Activated effector memory CD4-positive, alpha-beta T cell treated with anti-CD3 and anti-CD28 coated beads, Interleukin-2, amount 50 U/mL, for 16 hours (primary cell): ENCODE results near the gene FAT1.

Source experiments
- DNase-seq: peaks from one replicate; pipeline ENCODE4 v3.0.0-alpha.2; 2020

The FAT1 gene

GRCh38 chr4:186647821-186648220, 75.8 kb downstream of the FAT1 start:
- DNase-seq = no peak

- no peak for DNase-seq
Measured at GRCh38 chr4:186644737-186645261, 78.9 kb downstream of the FAT1 start.

- DNase-seq = no peak
Measured at GRCh38 chr4:186644311-186644638, 79.4 kb downstream of the FAT1 start.

GRCh38 chr4:186643501-186644310, 80.0 kb downstream of the FAT1 start:
- no peak for DNase-seq

- no peak for DNase-seq
Measured at GRCh38 chr4:186642998-186643397, 80.7 kb downstream of the FAT1 start.

GRCh38 chr4:186642530-186642929, 81.1 kb downstream of the FAT1 start:
- DNase-seq = no peak

- no peak for DNase-seq
Measured at GRCh38 chr4:186634591-186635128, 89.0 kb downstream of the FAT1 start.

- no peak for DNase-seq
Measured at GRCh38 chr4:186633844-186634243, 89.8 kb downstream of the FAT1 start.

GRCh38 chr4:186630128-186630527, 93.5 kb downstream of the FAT1 start:
- no peak for DNase-seq

GRCh38 chr4:186628058-186628711, 95.5 kb downstream of the FAT1 start:
- no peak for DNase-seq

GRCh38 chr4:186627226-186627865, 96.3 kb downstream of the FAT1 start:
- no peak for DNase-seq

GRCh38 chr4:186624951-186625350, 98.7 kb downstream of the FAT1 start:
- DNase-seq = no peak

- no peak for DNase-seq
Measured at GRCh38 chr4:186623546-186623945, 100.1 kb downstream of the FAT1 start.

GRCh38 chr4:186622788-186623464, 100.7 kb downstream of the FAT1 start:
- no peak for DNase-seq

GRCh38 chr4:186621959-186622553, 101.6 kb downstream of the FAT1 start:
- no peak for DNase-seq

GRCh38 chr4:186619088-186619487, 104.6 kb downstream of the FAT1 start:
- DNase-seq = no peak

GRCh38 chr4:186617921-186618320, 105.7 kb downstream of the FAT1 start:
- DNase-seq = no peak

- DNase-seq = no peak
Measured at GRCh38 chr4:186607490-186607889, 116.2 kb downstream of the FAT1 start.

GRCh38 chr4:186606591-186606992, 117.1 kb downstream of the FAT1 start:
- DNase-seq = no peak

GRCh38 chr4:186605261-186605865, 118.3 kb downstream of the FAT1 start:
- no peak for DNase-seq

- no peak for DNase-seq
Measured at GRCh38 chr4:186604124-186604807, 119.4 kb downstream of the FAT1 start.

GRCh38 chr4:186602978-186603377, 120.7 kb downstream of the FAT1 start:
- DNase-seq = no peak
